Colonic mucosa (tissue), 4 donors: ENCODE measurements around the gene GABRG3. TPM values are rescaled to one million over a fixed set of nuclear protein-coding genes. Genes with fewer than 3 reads are reported as not detected.

ENCODE experiments used
- DNase-seq: peaks from one replicate; pipeline ENCODE4 v3.0.0-alpha.2; 2020
- H3K27ac ChIP-seq: fragments of 200-600 bp; one replicate; pipeline ENCODE4 v1.8.0; 2021
- H3K27me3 ChIP-seq: fragments of 200-600 bp; one replicate; pipeline ENCODE4 v1.8.0; 2021
- H3K36me3 ChIP-seq: fragments of 200-600 bp; one replicate; pipeline ENCODE4 v1.8.0; 2021
- H3K4me1 ChIP-seq: fragments of 200-600 bp; one replicate; pipeline ENCODE4 v1.8.0; 2021; ENCODE audit warnings: mild to moderate bottlenecking
- H3K4me3 ChIP-seq: fragments of 200-600 bp; one replicate; pipeline ENCODE4 v1.8.0; 2021
- H3K9ac ChIP-seq, 2 donors: one replicate each; pipeline ENCODE4 v1.7.0; 2013; ENCODE audit warnings: control low read depth in 2 of 2, low read depth in 2 of 2, low read length in 2 of 2
- H3K9me3 ChIP-seq: fragments of 200-600 bp; one replicate; pipeline ENCODE4 v1.8.0; 2021
- CTCF ChIP-seq: fragments of 200-600 bp; IDR thresholded peaks from one replicate; pipeline ENCODE4 v1.8.0; 2022; ENCODE audit warnings: antibody characterized with exemption, mild to moderate bottlenecking
- intact Hi-C: fragments of 100-400 bp; cut with DNase I; formaldehyde crosslinking; loops from one replicate; pipeline ENCODE4 v1.14.1; 2022
- total RNA-seq, 2 donors: library from RNA; stranded (reverse); fragmentation: NEBNext Ultra II Directional in 1 of 2; extraction: Animal tissue kit (Norgen Biotek cat#: 25700) in 1 of 2; gene quantifications; one replicate each; pipeline ENCODE4 v1.2.1, GENCODE V29; 2021
- donor health status: healthy.
- donor health status: DM: no; HTN: no; CAD: no.
- donor health status: DM: no; HTN: no; CAD: no.

Gene GABRG3
- total RNA-seq, 2 donors from 2014 or later: not detected

DNA sequence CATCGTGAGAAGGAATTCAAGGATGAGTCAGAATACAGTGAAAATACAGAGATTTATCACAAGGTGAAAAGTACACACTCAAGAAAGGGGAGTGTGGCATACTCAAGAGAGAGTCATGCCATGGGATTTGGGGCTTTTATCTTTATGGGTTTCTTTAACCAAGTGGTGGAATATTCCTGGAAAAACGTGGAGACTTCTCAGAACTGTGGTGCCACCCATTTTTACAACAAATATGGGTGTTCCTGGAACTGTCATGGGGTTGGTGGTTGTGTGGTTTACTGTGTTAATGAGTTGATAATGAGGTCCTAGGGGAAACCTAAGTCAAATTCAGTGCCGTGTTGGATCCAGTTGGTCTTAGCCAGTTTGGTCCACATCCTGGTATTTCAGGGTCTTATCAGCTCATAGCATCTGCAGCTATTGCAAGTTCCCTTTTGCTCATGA is 497.2 kb downstream of the GABRG3 start:
- H3K27me3 ChIP-seq: no peaks in the 10 kb centered on the region
- H3K9me3 ChIP-seq: no peaks in the 10 kb centered on the region
- TF ChIP-seq CTCF: no peak
- H3K4me1 ChIP-seq: no peaks in the 10 kb centered on the region
- H3K27ac ChIP-seq: no peak overlapping the region
- H3K36me3 ChIP-seq: no peaks in the 10 kb centered on the region
- H3K4me3 ChIP-seq: no peak overlapping the region
- intact Hi-C loops: no loop called here
- H3K9ac ChIP-seq: no peak overlapping the region
- DNase-seq: no peak

DNA sequence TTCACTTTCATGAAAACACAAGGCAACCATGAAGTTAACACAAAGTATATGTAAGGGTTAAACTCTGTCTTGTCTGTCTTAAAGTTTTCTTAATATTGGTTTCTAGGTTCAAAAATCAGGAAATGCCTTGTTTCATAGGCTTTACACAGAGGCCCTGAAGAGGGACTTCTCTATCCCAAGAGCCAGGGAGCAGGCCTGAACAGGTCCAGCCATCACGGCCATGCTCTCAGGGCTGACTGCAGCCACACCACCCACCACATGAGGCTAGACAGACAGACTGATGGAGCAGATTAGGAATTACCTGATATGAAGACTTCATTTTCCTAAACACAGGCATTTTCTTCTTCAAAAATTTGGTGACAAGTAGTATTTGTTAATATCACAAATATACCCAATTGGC is 502.9 kb downstream of the GABRG3 start:
- intact Hi-C loops: no loop called here

GRCh38 chr15:27475395-27475794 is 504.4 kb downstream of the GABRG3 start:
- no peak for DNase-seq
- Histone ChIP-seq H3K9me3 (no peaks in the 10 kb centered on the region), H3K9ac (no peak overlapping the region), H3K27ac (no peak overlapping the region), H3K36me3 (no peaks in the 10 kb centered on the region), H3K27me3 (no peaks in the 10 kb centered on the region), H3K4me1 (no peaks in the 10 kb centered on the region), H3K4me3 (no peak overlapping the region)
- TF ChIP-seq CTCF: no peak
- intact Hi-C loops: no loop called here

More for the DNA sequence above, 502.9 kb downstream of the GABRG3 start:
- no peak overlapping the region for H3K27ac ChIP-seq
- H3K4me3 ChIP-seq: no peak overlapping the region
- no peaks in the 10 kb centered on the region for H3K27me3 ChIP-seq
- DNase-seq: no peak
- no peak overlapping the region for H3K9ac ChIP-seq
- H3K4me1 ChIP-seq: no peaks in the 10 kb centered on the region
- H3K9me3 ChIP-seq: no peaks in the 10 kb centered on the region
- no peak for TF ChIP-seq CTCF
- H3K36me3 ChIP-seq: no peaks in the 10 kb centered on the region

DNA sequence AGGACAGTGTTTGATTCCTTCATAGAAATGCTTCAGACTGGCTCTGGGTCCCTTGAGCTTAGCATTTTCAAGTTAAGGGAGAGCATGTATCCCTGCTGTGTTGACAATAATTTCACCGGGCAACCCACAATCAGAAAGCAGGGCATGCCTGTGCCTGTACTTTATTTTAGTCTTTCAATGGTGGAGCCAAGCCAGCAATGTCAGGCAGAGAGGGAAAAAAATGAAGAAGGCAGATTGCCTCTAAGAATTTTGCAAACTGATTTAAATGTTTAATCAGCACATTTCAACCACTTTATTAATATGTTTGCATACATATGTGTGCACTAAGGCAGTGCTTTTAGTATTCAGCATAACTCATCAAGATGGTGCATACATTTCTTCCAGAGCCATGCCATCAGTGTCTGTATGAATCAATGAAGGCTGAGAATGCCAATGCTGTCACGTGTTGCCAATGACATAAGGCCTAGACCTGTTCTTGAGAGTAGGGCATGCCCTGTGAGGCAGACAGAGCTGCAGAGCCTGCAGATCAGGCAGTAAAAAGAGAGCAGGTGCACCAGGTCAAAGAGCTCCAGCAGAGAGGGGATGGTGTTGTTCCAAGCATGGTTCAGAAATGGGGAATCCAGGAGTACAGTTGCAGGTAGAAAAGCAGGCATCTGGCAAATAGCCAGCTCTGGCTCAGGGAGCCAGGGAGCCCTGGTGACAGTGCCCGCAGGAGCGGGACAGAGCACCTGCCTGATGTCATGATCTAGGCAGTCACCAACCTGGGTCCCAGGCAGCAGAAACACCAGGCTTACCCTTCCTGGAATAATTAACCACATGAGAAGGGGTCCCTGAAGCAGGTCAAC is 508.5 kb downstream of the GABRG3 start:
- no peak overlapping the region for H3K4me3 ChIP-seq
- H3K27me3 ChIP-seq: no peaks in the 10 kb centered on the region
- no peak overlapping the region for H3K27ac ChIP-seq
- no peak overlapping the region for H3K9ac ChIP-seq
- H3K36me3 ChIP-seq: no peaks in the 10 kb centered on the region
- H3K4me1 ChIP-seq: no peaks in the 10 kb centered on the region
- no peak for DNase-seq
- no peaks in the 10 kb centered on the region for H3K9me3 ChIP-seq
- intact Hi-C loops: no loop called here
- no peak for TF ChIP-seq CTCF

GRCh38 chr15:27480141-27480530 is 509.2 kb downstream of the GABRG3 start:
- Histone ChIP-seq H3K36me3 (no peaks in the 10 kb centered on the region), H3K9ac (no peak overlapping the region), H3K27me3 (no peaks in the 10 kb centered on the region), H3K27ac (no peak overlapping the region), H3K9me3 (no peaks in the 10 kb centered on the region), H3K4me3 (no peak overlapping the region), H3K4me1 (no peaks in the 10 kb centered on the region)
- TF ChIP-seq CTCF: no peak
- no peak for DNase-seq
- intact Hi-C loops: no loop called here
